GM12872 (cell line): ENCODE measurements around the gene SLC49A3.

Experiments used
- CTCF ChIP-seq: IDR thresholded peaks from 3 replicates; pipeline ENCODE4 v1.5.1; 2011; ENCODE audit warnings: low read depth, mild to moderate bottlenecking, low read length, moderate library complexity; ENCODE audit not compliant: insufficient read depth

SLC49A3 gene

GRCh38 chr4:654503-654845 lies 34.5 kb downstream of the SLC49A3 start:
- no peak for TF ChIP-seq CTCF

DNA sequence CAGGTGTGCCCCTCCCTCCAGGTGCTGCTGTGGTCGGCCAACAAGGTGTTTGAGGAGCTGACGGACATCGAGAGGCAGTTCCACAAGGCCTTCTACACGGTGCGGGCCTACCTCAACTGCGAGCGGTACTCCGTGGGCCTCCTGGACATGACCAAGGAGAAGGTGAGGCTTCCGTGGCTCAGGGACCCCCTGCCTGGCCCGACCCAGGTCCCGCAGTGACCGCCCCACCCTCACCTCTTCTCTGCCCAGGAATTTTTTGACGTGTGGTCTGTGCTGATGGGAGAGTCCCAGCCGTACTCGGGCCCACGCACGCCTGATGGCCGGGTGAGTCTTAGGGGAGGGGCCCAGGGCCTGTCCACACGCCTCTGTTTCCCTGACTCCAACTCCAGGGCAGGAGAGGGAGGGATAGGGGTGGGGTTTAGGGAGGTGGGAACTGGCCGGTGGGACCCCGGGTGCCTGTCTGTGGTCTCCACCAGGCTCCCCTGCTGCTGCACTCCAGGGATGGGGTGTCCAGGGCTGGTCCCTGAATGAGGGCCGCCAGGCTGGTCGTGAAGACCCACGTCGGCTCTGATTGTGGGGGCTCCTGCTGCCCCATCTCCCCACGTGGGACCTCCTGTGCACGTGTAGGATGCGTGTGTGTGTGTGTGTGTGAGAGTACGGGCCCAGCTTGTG lies 35.0 kb downstream of the SLC49A3 start:
- no peak for TF ChIP-seq CTCF

DNA sequence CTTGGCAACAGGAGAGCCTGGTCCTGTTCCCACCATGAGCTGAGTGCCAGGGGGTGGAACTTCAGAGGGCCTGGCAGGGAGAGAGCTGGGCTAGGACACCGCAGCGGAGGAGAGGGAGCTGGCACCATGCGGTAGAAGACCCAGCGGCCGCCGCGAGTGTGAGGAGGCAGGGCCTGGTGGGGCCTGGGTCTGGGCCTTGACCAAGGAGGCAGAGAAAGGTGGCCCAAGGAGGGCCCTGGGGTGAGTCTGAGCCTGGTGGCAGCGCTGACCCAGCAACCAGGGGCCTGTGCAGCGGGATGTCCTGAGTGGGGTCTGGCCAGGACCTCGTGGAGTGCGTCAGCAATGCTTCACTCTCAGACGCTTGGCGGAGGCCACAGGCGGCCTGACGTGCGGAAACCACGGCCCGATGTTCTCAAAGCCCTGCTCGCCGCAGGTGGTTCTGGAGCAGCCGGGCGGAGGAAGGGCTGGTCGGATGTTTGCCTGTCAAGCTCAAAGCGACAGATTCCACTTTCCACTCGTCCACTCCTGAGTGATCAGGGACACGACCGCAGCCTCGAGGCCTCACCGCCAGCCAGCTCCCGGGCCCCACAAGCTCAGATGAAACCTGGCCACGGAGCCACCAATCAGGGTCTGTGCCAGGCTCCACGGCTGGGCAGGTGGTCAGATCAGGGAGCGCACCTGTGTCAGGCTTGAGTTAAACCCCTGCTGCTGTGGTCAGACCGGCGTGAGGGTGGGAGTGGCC lies 35.7 kb downstream of the SLC49A3 start:
- no peak for TF ChIP-seq CTCF

- no peak for TF ChIP-seq CTCF
Measured at GRCh38 chr4:651884-652642, 36.9 kb downstream of the SLC49A3 start.

- TF ChIP-seq CTCF, result no peak
Measured at GRCh38 chr4:650951-651883, 37.7 kb downstream of the SLC49A3 start.

DNA sequence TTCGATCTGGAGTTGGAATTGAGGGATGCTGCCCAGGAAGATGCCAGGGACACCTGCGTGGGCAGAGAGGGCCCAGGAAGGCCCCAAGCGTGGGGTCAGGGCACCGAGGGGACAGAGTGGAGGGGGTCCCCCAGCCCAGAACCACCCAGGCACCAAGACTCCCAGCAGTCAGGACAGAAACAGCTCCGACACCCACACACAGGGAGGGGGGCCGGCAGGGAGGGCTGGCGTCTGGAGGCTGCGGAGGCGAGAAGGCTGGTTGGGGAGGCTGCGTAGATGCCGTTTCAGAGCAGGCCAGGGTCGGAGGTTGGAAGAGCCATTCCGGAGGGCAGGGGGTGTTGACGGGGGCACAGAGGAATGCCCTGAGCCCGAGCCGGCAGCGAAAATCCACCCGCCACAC lies 38.5 kb downstream of the SLC49A3 start:
- no peak for TF ChIP-seq CTCF
